Measurements from ENCODE around the gene ARVCF. TPM values are rescaled to one million over a fixed set of nuclear protein-coding genes. Genes with fewer than 3 reads are reported as not detected.

Gene ARVCF
- total RNA-seq, 1 donor = 27.1 TPM

GRCh38 chr22:20055144-20055543 lies 38.5 kb upstream of the ARVCF start:
- Histone ChIP-seq H3K4me1 (ENCODE audit: insufficient read depth, low read length) (no peaks in the 10 kb centered on the region), H3K36me3 (ENCODE audit: insufficient read depth, low read length) (peaks cover 28% of the 10 kb centered on the region)

GRCh38 chr22:20054485-20054884 lies 37.9 kb upstream of the ARVCF start:
- Histone ChIP-seq H3K27me3 (ENCODE audit: insufficient read depth, low read length) (no peaks in the 10 kb centered on the region), H3K36me3 (ENCODE audit: insufficient read depth, low read length) (peaks cover 28% of the 10 kb centered on the region), H3K27ac (ENCODE audit: low read depth, low read length) (no peak overlapping the region), H3K4me3 (ENCODE audit: insufficient read depth, low read length) (no peak overlapping the region), H2AFZ (ENCODE audit: low read length) (no peak overlapping the region), H3K9me3 (ENCODE audit: low read depth, low read length) (no peaks in the 10 kb centered on the region), H4K20me1 (ENCODE audit: insufficient read depth, low read length) (peaks cover 3% of the 10 kb centered on the region), H3K4me2 (ENCODE audit: insufficient read depth, low read length) (no peak overlapping the region), H3K4me1 (ENCODE audit: insufficient read depth, low read length) (no peaks in the 10 kb centered on the region), H3K79me2 (ENCODE audit: insufficient read depth, low read length) (no peaks in the 10 kb centered on the region)
- TF ChIP-seq CTCF (IDR thresholded peaks at IDR 0.05; ENCODE audit: extremely low read depth, low read depth, low read length) = no peak
- no peak for DNase-seq (ENCODE audit: insufficient read length, low spot score, missing footprints)

More at GRCh38 chr22:20055144-20055543, 38.5 kb upstream of the ARVCF start:
- DNase-seq (ENCODE audit: insufficient read length, low spot score, missing footprints) = no peak
- H3K9me3 ChIP-seq (ENCODE audit: low read depth, low read length) = no peaks in the 10 kb centered on the region
- no peak overlapping the region for H3K27ac ChIP-seq (ENCODE audit: low read depth, low read length)
- H3K4me2 ChIP-seq (ENCODE audit: insufficient read depth, low read length) = no peak overlapping the region
- no peak overlapping the region for H2AFZ ChIP-seq (ENCODE audit: low read length)
- no peaks in the 10 kb centered on the region for H3K27me3 ChIP-seq (ENCODE audit: insufficient read depth, low read length)
- TF ChIP-seq CTCF (IDR thresholded peaks at IDR 0.05; ENCODE audit: extremely low read depth, low read depth, low read length) = no peak
- H3K79me2 ChIP-seq (ENCODE audit: insufficient read depth, low read length) = no peaks in the 10 kb centered on the region
- peaks cover 3% of the 10 kb centered on the region for H4K20me1 ChIP-seq (ENCODE audit: insufficient read depth, low read length)
- no peak overlapping the region for H3K4me3 ChIP-seq (ENCODE audit: insufficient read depth, low read length)

GRCh38 chr22:20054034-20054427 lies 37.4 kb upstream of the ARVCF start:
- Histone ChIP-seq H3K36me3 (ENCODE audit: insufficient read depth, low read length) (peaks cover 26% of the 10 kb centered on the region), H3K27me3 (ENCODE audit: insufficient read depth, low read length) (no peaks in the 10 kb centered on the region), H3K27ac (ENCODE audit: low read depth, low read length) (no peak overlapping the region), H3K9me3 (ENCODE audit: low read depth, low read length) (no peaks in the 10 kb centered on the region), H2AFZ (ENCODE audit: low read length) (no peak overlapping the region), H3K79me2 (ENCODE audit: insufficient read depth, low read length) (peaks cover under 1% of the 10 kb centered on the region), H3K4me3 (ENCODE audit: insufficient read depth, low read length) (no peak overlapping the region), H3K4me1 (ENCODE audit: insufficient read depth, low read length) (no peaks in the 10 kb centered on the region), H3K4me2 (ENCODE audit: insufficient read depth, low read length) (no peak overlapping the region), H4K20me1 (ENCODE audit: insufficient read depth, low read length) (peaks cover 3% of the 10 kb centered on the region)
- TF ChIP-seq CTCF (IDR thresholded peaks at IDR 0.05; ENCODE audit: extremely low read depth, low read depth, low read length) = no peak
- DNase-seq (ENCODE audit: insufficient read length, low spot score, missing footprints) = peak; percentile 61

GRCh38 chr22:20053407-20054033 lies 36.9 kb upstream of the ARVCF start:
- H3K27me3 ChIP-seq (ENCODE audit: insufficient read depth, low read length) = no peaks in the 10 kb centered on the region
- H3K27ac ChIP-seq (ENCODE audit: low read depth, low read length) = no peak overlapping the region
- H3K4me2 ChIP-seq (ENCODE audit: insufficient read depth, low read length) = no peak overlapping the region
- TF ChIP-seq CTCF (IDR thresholded peaks at IDR 0.05; ENCODE audit: extremely low read depth, low read depth, low read length) = no peak
- H3K36me3 ChIP-seq (ENCODE audit: insufficient read depth, low read length) = peaks cover 23% of the 10 kb centered on the region
- no peak overlapping the region for H2AFZ ChIP-seq (ENCODE audit: low read length)
- peaks cover 3% of the 10 kb centered on the region for H4K20me1 ChIP-seq (ENCODE audit: insufficient read depth, low read length)
- DNase-seq (ENCODE audit: insufficient read length, low spot score, missing footprints) = peak; percentile 77
- H3K4me3 ChIP-seq (ENCODE audit: insufficient read depth, low read length) = no peak overlapping the region
- H3K79me2 ChIP-seq (ENCODE audit: insufficient read depth, low read length) = peaks cover 2% of the 10 kb centered on the region
- H3K9me3 ChIP-seq (ENCODE audit: low read depth, low read length) = no peaks in the 10 kb centered on the region
- no peaks in the 10 kb centered on the region for H3K4me1 ChIP-seq (ENCODE audit: insufficient read depth, low read length)
